Karpas-422 (cell line): ENCODE data around the gene RNF112. TPM values are rescaled to one million over a fixed set of nuclear protein-coding genes. Genes with fewer than 3 reads are reported as not detected.
"Not testable (repeated sequence)": the region's sequence is repeated elsewhere in the genome, so short reads cannot be mapped to it uniquely, and the experiment has no call there.

Experiments
- DNase-seq: peaks from one replicate; pipeline ENCODE4 v3.0.0-alpha.2; 2015
- H2AFZ ChIP-seq: fragments of 200-600 bp; sonication (generic); 2 replicates; pipeline ENCODE4 v1.6.1; 2014; ENCODE audit warnings: antibody characterized with exemption, low read length, mixed read lengths
- H3K27ac ChIP-seq: fragments of 200-600 bp; sonication (generic); 2 replicates; pipeline ENCODE4 v1.5.1; 2014; ENCODE audit warnings: mild to moderate bottlenecking, low read length, moderate library complexity
- H3K27me3 ChIP-seq: fragments of 200-600 bp; sonication (generic); 2 replicates; pipeline ENCODE4 v1.6.1; 2014; ENCODE audit warnings: low read length, mixed read lengths
- H3K36me3 ChIP-seq: fragments of 200-600 bp; sonication (generic); 2 replicates; pipeline ENCODE4 v1.6.1; 2014; ENCODE audit warnings: low read length, mixed read lengths; ENCODE audit not compliant: insufficient read depth
- H3K4me1 ChIP-seq: fragments of 200-600 bp; sonication (generic); 2 replicates; pipeline ENCODE4 v1.6.1; 2014; ENCODE audit warnings: mild to moderate bottlenecking, low read length, mixed read lengths
- H3K4me2 ChIP-seq: fragments of 200-600 bp; sonication (generic); 2 replicates; pipeline ENCODE4 v1.6.1; 2014; ENCODE audit warnings: low read length, low read depth, mild to moderate bottlenecking; ENCODE audit not compliant: poor library complexity, severe bottlenecking
- H3K4me3 ChIP-seq: fragments of 200-600 bp; sonication (generic); 2 replicates; pipeline ENCODE4 v1.5.1; 2014; ENCODE audit warnings: mild to moderate bottlenecking, antibody characterized with exemption, low read length, mixed read lengths
- H3K79me2 ChIP-seq: fragments of 200-600 bp; sonication (generic); 2 replicates; pipeline ENCODE4 v1.6.1; 2014; ENCODE audit warnings: mild to moderate bottlenecking, low read length, mixed read lengths
- H3K9ac ChIP-seq: fragments of 200-600 bp; sonication (generic); 2 replicates; pipeline ENCODE4 v1.6.0; 2014; ENCODE audit warnings: low read length
- H3K9me2 ChIP-seq: fragments of 200-600 bp; sonication (generic), shearing (Covaris generic); replicated peaks from 2 replicates; pipeline ENCODE4 v1.6.0; 2014; ENCODE audit warnings: mild to moderate bottlenecking, low read length, moderate library complexity; ENCODE audit not compliant: insufficient read depth
- H3K9me3 ChIP-seq: fragments of 300-700, 200-600 bp; sonication (generic); 2 replicates; pipeline ENCODE4 v1.6.1; 2014; ENCODE audit warnings: low read length, mixed read lengths
- H4K20me1 ChIP-seq: fragments of 200-600 bp; sonication (generic); 2 replicates; pipeline ENCODE4 v1.6.1; 2014; ENCODE audit warnings: mild to moderate bottlenecking, antibody characterized with exemption, low read length, low read depth; ENCODE audit not compliant: insufficient read depth
- total RNA-seq: library from RNA; depleted of rRNA; stranded (reverse); fragments of >200 nt; shearing (Covaris generic); gene quantifications from 2 replicates; pipeline ENCODE4 v1.2.3, GENCODE V29; 2014; ENCODE audit warnings: low replicate concordance

RNF112 gene
- total RNA-seq, 1 experiment from 2014 or later = not detected

DNA sequence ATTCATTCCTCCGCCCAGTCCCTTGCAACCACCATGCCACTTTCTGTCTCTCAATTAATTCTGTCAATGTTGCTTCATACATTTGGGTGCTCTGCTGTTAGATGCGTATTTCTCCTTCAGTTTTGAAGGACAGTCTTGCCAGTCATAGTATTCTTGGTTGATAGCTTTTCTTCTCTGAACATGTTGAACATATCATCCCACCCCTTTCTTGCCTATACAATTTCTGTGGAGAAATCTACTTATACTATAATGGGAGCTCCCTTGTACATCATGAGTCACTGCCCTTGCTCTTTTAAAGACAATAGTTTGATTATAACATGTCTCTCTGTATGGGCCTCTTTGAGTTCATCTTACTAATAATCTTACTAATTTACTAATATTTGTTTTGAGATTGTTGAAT, 34.1 kb downstream of the RNF112 start:
- no peak overlapping the region for H3K9ac ChIP-seq
- no peaks in the 10 kb centered on the region for H3K79me2 ChIP-seq
- H4K20me1 ChIP-seq = no peaks in the 10 kb centered on the region
- H3K4me3 ChIP-seq = no peak overlapping the region
- H2AFZ ChIP-seq = no peak overlapping the region
- H3K9me2 ChIP-seq = no peaks in the 10 kb centered on the region
- no peak for DNase-seq
- peaks cover 33% of the 10 kb centered on the region for H3K4me1 ChIP-seq
- peaks cover 25% of the 10 kb centered on the region for H3K9me3 ChIP-seq
- no peaks in the 10 kb centered on the region; the same call in 1 of the 2 replicates for H3K36me3 ChIP-seq
- no peak overlapping the region for H3K4me2 ChIP-seq
- H3K27ac ChIP-seq = no peak overlapping the region
- no peaks in the 10 kb centered on the region for H3K27me3 ChIP-seq

DNA sequence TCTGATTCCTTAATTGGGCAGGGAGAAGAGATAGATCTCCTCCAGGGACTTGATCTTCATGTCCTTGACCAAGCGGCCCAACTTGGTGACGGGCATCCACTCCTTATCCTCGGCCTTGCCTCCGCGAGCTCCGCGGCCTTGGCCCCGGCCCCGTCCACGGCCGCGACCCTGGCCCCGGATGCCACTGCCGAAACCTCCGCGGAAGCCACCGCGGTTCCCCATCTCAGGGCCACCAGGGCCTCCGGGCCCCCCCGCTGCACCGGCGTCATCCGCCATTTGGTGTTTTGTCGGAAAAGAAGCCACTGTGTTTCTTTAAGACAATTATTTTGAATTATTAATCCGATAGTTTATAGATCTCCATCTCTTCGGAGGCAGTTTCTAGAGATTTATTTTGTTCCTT, 35.5 kb downstream of the RNF112 start:
- not testable (repeated sequence) for H3K9me2 ChIP-seq, H3K9ac ChIP-seq

DNA sequence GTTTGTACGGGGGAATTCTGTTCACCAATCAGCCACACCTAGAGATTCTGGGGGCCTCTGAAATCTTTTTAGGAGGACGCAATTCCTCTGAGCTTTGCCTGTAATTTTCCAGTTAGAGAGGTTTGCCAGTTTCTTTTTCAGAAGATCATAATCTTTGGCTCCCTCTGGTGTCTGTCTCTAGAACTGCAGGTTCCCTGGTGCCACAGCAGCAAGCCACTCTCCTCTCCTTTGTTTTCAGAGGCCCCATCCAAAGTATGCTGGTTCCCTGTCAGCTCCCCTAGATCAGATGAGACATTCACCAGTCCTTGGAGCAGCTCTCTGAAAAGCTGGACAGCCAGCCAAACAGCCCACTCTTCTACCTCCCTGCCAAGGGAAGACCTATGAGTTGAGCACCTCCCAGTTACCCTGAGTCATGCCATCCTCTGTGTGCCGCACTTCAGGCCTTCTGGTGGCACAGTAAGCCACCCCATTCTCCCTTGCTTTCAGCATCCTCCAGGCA, 36.1 kb downstream of the RNF112 start:
- Histone ChIP-seq H3K4me2 (no peak overlapping the region), H3K27me3 (no peaks in the 10 kb centered on the region), H3K9me2 (no peaks in the 10 kb centered on the region), H3K36me3 (no peaks in the 10 kb centered on the region; the same call in 1 of the 2 replicates), H3K4me1 (peaks cover 33% of the 10 kb centered on the region), H3K9me3 (peaks cover 25% of the 10 kb centered on the region), H4K20me1 (no peaks in the 10 kb centered on the region), H3K27ac (peak overlapping the region; percentile 4; the same call in 1 of the 2 replicates), H3K79me2 (no peaks in the 10 kb centered on the region), H2AFZ (peak overlapping the region; percentile 53; the same call in 1 of the 2 replicates), H3K9ac (peak overlapping the region; percentile 44), H3K4me3 (no peak overlapping the region)
- peak; percentile 93 for DNase-seq

More for the DNA sequence above, 35.5 kb downstream of the RNF112 start:
- H2AFZ ChIP-seq, H3K36me3 ChIP-seq, H3K27ac ChIP-seq, DNase-seq, H4K20me1 ChIP-seq, H3K4me2 ChIP-seq, H3K79me2 ChIP-seq, H3K27me3 ChIP-seq, H3K4me3 ChIP-seq: not testable (repeated sequence)
- H3K4me1 ChIP-seq = peaks cover 33% of the 10 kb centered on the region
- peaks cover 25% of the 10 kb centered on the region for H3K9me3 ChIP-seq

DNA sequence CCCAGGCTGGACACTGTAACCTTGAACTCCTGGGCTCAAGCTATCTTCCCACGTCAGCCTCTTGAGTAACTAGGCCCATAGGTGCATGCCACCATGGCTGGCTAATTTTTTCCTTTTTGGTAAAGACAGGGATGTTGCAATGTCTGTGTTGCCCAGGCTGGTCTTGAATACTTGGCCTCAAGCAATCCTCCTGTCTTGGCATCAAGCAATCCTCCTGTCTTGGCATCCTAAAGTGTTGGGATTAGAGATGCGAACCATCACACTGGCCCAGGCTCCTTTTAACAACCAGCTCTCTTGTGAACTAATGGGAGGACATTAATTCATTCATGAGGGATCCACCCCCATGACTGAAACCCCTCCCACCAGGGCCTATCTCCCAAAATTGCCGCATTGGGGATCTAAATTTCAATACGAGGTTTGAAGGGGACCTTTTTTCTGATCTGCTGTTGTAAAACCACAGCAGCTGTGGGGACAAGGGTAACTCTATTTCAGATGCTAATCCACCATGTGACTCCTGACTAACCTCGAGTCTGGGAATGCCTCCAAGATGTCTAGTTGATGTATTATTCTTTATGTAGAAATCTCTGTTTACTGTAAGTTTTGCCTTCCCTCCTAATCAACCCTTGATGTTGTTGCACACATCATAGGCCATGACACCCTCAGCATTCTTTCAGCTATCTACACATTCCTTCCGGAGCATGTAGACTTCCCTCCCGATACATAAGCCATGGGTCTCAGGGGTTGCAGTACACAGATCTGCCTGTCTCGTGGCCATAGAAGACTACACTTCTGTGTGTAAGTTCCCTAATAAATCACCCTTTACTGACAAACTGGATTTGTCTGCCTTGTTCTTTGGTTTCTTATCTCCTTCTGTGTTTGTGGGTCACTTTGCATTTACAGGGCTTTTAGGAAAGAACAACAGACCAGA, 37.6 kb downstream of the RNF112 start:
- Histone ChIP-seq H3K4me2 (no peak overlapping the region), H3K79me2 (no peaks in the 10 kb centered on the region), H3K4me1 (peaks cover 34% of the 10 kb centered on the region), H2AFZ (0 out of 2 replicates have a peak overlapping the region, but pooled peaks have one; percentile 6), H3K27me3 (no peaks in the 10 kb centered on the region), H3K4me3 (no peak overlapping the region), H4K20me1 (no peaks in the 10 kb centered on the region), H3K36me3 (no peaks in the 10 kb centered on the region; the same call in 1 of the 2 replicates), H3K9ac (no peak overlapping the region), H3K9me2 (no peaks in the 10 kb centered on the region), H3K27ac (no peak overlapping the region), H3K9me3 (peaks cover 13% of the 10 kb centered on the region)
- no peak for DNase-seq

DNA sequence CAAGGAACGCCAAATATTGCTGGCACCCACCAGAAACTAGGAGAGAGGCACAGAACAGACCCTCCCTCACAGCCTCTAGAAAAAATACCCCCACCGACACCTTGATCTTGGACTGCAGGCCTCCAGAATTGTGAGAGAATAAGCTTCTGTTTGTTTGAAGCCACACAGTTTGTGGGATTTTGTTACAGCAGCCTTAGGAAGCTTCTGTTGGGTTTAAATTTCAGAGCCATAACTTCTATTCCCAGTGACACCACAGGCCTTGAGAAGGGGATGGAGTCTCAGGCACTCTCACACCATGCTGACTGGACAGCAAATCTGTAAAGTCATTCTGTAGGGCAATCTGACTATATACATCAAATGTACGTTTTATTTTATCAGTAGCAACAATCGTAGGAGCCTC, 38.6 kb downstream of the RNF112 start:
- H2AFZ ChIP-seq = peak overlapping the region; percentile 17; the same call in 1 of the 2 replicates

DNA sequence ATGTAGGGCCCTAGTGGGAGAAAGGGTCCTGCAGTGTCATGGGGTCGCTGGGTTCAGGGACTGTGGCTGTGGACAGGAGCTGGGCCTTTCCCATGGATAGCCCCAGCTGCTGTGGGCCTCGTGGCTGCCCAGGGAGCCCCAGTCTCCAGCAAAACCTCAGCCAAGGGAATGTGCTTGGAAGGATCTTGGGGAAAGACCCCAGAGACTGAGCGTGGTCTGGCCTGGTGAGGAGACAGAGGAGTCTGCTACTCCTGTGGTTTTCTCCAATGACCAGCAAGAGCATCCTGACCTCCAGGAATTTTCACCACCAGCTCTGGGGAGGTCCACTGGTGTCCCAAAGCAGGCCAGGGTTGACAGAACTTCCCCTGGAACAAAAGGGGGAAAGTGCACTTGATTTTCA, 42.3 kb downstream of the RNF112 start:
- Histone ChIP-seq H3K36me3 (no peaks in the 10 kb centered on the region; the same call in 1 of the 2 replicates), H3K27me3 (no peaks in the 10 kb centered on the region), H3K4me1 (peaks cover 65% of the 10 kb centered on the region), H3K9ac (no peak overlapping the region), H3K9me3 (no peaks in the 10 kb centered on the region), H3K27ac (no peak overlapping the region), H3K9me2 (no peaks in the 10 kb centered on the region), H3K4me3 (no peak overlapping the region), H4K20me1 (no peaks in the 10 kb centered on the region), H2AFZ (no peak overlapping the region), H3K79me2 (no peaks in the 10 kb centered on the region), H3K4me2 (no peak overlapping the region)
- no peak for DNase-seq

More for the DNA sequence above, 38.6 kb downstream of the RNF112 start:
- no peak overlapping the region for H3K4me3 ChIP-seq
- H3K79me2 ChIP-seq = no peaks in the 10 kb centered on the region
- H3K9me2 ChIP-seq = no peaks in the 10 kb centered on the region
- peaks cover 9% of the 10 kb centered on the region for H3K9me3 ChIP-seq
- no peak overlapping the region for H3K4me2 ChIP-seq
- no peaks in the 10 kb centered on the region for H3K27me3 ChIP-seq
- H3K9ac ChIP-seq = no peak overlapping the region
- H3K27ac ChIP-seq = no peak overlapping the region
- peaks cover 44% of the 10 kb centered on the region for H3K4me1 ChIP-seq
- no peak for DNase-seq
- no peaks in the 10 kb centered on the region for H4K20me1 ChIP-seq
- no peaks in the 10 kb centered on the region; the same call in 1 of the 2 replicates for H3K36me3 ChIP-seq

DNA sequence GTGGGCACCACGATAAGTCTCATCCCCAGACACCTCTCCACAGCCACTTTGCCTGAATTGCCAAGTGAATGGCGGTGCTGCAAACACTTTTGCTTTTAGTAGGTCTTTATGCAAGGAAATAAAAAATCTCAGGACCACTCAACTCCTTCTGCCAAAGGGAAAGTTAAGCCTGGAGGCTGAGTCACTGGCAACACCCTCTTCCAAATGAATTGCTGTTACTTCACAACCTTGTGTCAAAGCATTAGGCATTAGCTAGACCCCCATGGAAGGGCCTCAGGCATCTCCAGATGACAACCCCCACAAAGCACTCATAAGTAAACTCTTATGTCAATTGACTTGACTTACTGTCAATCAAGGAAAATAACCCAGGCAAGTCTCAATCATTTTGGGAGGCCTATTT, 43.0 kb downstream of the RNF112 start:
- H4K20me1 ChIP-seq = no peaks in the 10 kb centered on the region
- 0 out of 2 replicates have a peak overlapping the region, but pooled peaks have one; percentile 17 for H3K9ac ChIP-seq

More for the DNA sequence above, 43.0 kb downstream of the RNF112 start:
- peak overlapping the region; percentile 99 for H3K27ac ChIP-seq
- no peak for DNase-seq
- no peak overlapping the region for H3K4me2 ChIP-seq
- H3K79me2 ChIP-seq = no peaks in the 10 kb centered on the region
- no peaks in the 10 kb centered on the region for H3K36me3 ChIP-seq
- H3K9me2 ChIP-seq = no peaks in the 10 kb centered on the region
- no peaks in the 10 kb centered on the region for H3K27me3 ChIP-seq
- peaks cover 65% of the 10 kb centered on the region for H3K4me1 ChIP-seq
- H3K4me3 ChIP-seq = no peak overlapping the region
- H2AFZ ChIP-seq = peak overlapping the region; percentile 72; the same call in 1 of the 2 replicates
- H3K9me3 ChIP-seq = no peaks in the 10 kb centered on the region
